Loucy (cell line): ENCODE measurements around the gene UAP1L1.

Experiments
- CTCF ChIP-seq: fragments of 200-600 bp; sonication (generic); conservative IDR thresholded peaks from 2 replicates; pipeline ENCODE4 v1.5.1; 2014; ENCODE audit warnings: mild to moderate bottlenecking, antibody characterized with exemption, low read length
- EZH2phosphoT487 ChIP-seq: fragments of 200-600 bp; IDR thresholded peaks from 2 replicates; pipeline ENCODE4 v1.6.1; 2018; ENCODE audit warnings: antibody characterized with exemption, mild to moderate bottlenecking, moderate library complexity, borderline replicate concordance

GRCh38 chr9:137111788-137112563, 34.7 kb downstream of the UAP1L1 start:
- TF ChIP-seq EZH2phosphoT487 (no peak), CTCF (no peak)
